ENCODE data around the gene TMEM150C.

GRCh38 chr4:82543131-82543530, 18.7 kb downstream of the TMEM150C start:
- TF ChIP-seq CTCF (IDR thresholded peaks at IDR 0.05), result no peak
- TF ChIP-seq POLR2A (IDR thresholded peaks at IDR 0.05), result no peak
- no peak for TF ChIP-seq EP300 (IDR thresholded peaks at IDR 0.05)
